Nephron (organoid): ENCODE measurements around the gene ANAPC13.

ENCODE experiments used
- H3K27ac Mint-ChIP-seq, 3 experiments: 2 replicates each; pipeline ENCODE4 v1.8.0; 2020; ENCODE audit warnings: mixed read lengths in 3 of 3, mild to moderate bottlenecking in 2 of 3, moderate library complexity in 1 of 3
- H3K27me3 Mint-ChIP-seq: 2 replicates; pipeline ENCODE4 v1.8.0; 2021; ENCODE audit warnings: low read depth, mild to moderate bottlenecking, moderate library complexity, mixed read lengths
- H3K36me3 Mint-ChIP-seq: 2 replicates; pipeline ENCODE4 v1.8.0; 2020; ENCODE audit warnings: low read depth, mixed read lengths
- H3K4me1 Mint-ChIP-seq: 2 replicates; pipeline ENCODE4 v1.8.0; 2020; ENCODE audit warnings: mixed read lengths
- H3K4me3 Mint-ChIP-seq, 3 experiments: 2 replicates each; pipeline ENCODE4 v1.8.0; 2020; ENCODE audit warnings: mild to moderate bottlenecking in 3 of 3, mixed read lengths in 3 of 3, moderate library complexity in 2 of 3
- H3K9me3 Mint-ChIP-seq: 2 replicates; pipeline ENCODE4 v1.8.0; 2020; ENCODE audit warnings: mixed read lengths
- CTCF ChIP-seq, 3 experiments: fragments of 200-600 bp; sonication (generic); IDR thresholded peaks; one replicate each; pipeline ENCODE4 v1.5.0; 2021; ENCODE audit warnings: antibody characterized with exemption in 3 of 3; ENCODE audit not compliant: unreplicated experiment in 3 of 3

The ANAPC13 gene

GRCh38 chr3:134485718-134486576, at the start of gene ANAPC13, which contains the start of gene CEP63:
Gene ANAPC13, minus strand, starts transcription at chr3:134485985. Its CDS starts 3,081 bp downstream, at chr3:134482904.
Gene CEP63, plus strand, starts transcription at chr3:134486057. Its CDS starts 9,264 bp downstream, at chr3:134495321.
- Mint-ChIP-seq H3K4me1 (peaks cover 44% of the 10 kb centered on the region), H3K36me3 (peaks cover 29% of the 10 kb centered on the region), H3K9me3 (no peaks in the 10 kb centered on the region), H3K27me3 (no peaks in the 10 kb centered on the region), H3K4me3 (peak within 1 kb of the TSS; percentile 96 to 99 (median 99)), H3K27ac (peak within 1 kb of the TSS; percentile 99 to 100 (median 99))
- no peak for TF ChIP-seq CTCF (IDR thresholded peaks at IDR 0.05; ENCODE audit: unreplicated experiment in 3 of 3)

- no peaks in the 10 kb centered on the region for H3K9me3 Mint-ChIP-seq
- TF ChIP-seq CTCF (IDR thresholded peaks at IDR 0.05; ENCODE audit: unreplicated experiment in 3 of 3) = no peak
- H3K36me3 Mint-ChIP-seq = peaks cover 26% of the 10 kb centered on the region
- H3K4me3 Mint-ChIP-seq = no peak overlapping the region
- H3K4me1 Mint-ChIP-seq = no peaks in the 10 kb centered on the region
- H3K27me3 Mint-ChIP-seq = no peaks in the 10 kb centered on the region
- H3K27ac Mint-ChIP-seq = no peak overlapping the region
Measured at GRCh38 chr3:134535186-134535970, 49.6 kb upstream of the ANAPC13 start.

GRCh38 chr3:134533493-134533892, 47.7 kb upstream of the ANAPC13 start:
- no peak for TF ChIP-seq CTCF (IDR thresholded peaks at IDR 0.05; ENCODE audit: unreplicated experiment in 3 of 3)
- no peaks in the 10 kb centered on the region for H3K27me3 Mint-ChIP-seq
- peaks cover 19% of the 10 kb centered on the region for H3K36me3 Mint-ChIP-seq
- H3K4me3 Mint-ChIP-seq = no peak overlapping the region
- H3K9me3 Mint-ChIP-seq = no peaks in the 10 kb centered on the region
- no peaks in the 10 kb centered on the region for H3K4me1 Mint-ChIP-seq
- H3K27ac Mint-ChIP-seq = no peak overlapping the region

- H3K36me3 Mint-ChIP-seq = peaks cover 49% of the 10 kb centered on the region
- no peak overlapping the region for H3K4me3 Mint-ChIP-seq
- peaks cover 39% of the 10 kb centered on the region for H3K9me3 Mint-ChIP-seq
Measured at GRCh38 chr3:134527538-134528186, 41.9 kb upstream of the ANAPC13 start.

GRCh38 chr3:134527037-134527436, 41.3 kb upstream of the ANAPC13 start:
- Mint-ChIP-seq H3K27me3 (no peaks in the 10 kb centered on the region), H3K4me1 (no peaks in the 10 kb centered on the region), H3K9me3 (peaks cover 43% of the 10 kb centered on the region), H3K4me3 (no peak overlapping the region), H3K36me3 (peaks cover 53% of the 10 kb centered on the region), H3K27ac (no peak overlapping the region)
- TF ChIP-seq CTCF (IDR thresholded peaks at IDR 0.05; ENCODE audit: unreplicated experiment in 3 of 3) = no peak

More at GRCh38 chr3:134527538-134528186, 41.9 kb upstream of the ANAPC13 start:
- Mint-ChIP-seq H3K27ac (no peak overlapping the region), H3K4me1 (no peaks in the 10 kb centered on the region), H3K27me3 (no peaks in the 10 kb centered on the region)
- TF ChIP-seq CTCF (IDR thresholded peaks at IDR 0.05; ENCODE audit: unreplicated experiment in 3 of 3) = no peak
